ENCODE data around the gene HGF.

HGF gene

DNA sequence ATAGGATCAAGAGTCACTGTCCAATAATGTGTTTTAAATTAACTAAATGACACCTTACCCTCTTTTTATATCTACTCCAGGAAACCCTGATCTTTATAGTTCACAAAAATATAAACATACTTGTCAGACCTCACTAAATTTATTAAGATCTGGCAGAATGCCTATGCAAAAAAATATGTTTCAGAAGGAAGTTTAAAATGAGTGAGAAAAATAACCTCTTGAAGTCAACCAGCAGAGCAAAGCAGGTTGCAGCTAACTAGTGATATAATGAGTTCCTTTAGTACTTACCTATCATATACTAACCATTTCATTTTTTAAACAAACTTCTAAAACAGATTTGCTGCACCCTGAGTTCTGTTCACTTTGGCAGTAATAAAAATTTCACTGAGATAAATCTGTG, 14.0 kb upstream of the HGF start:
- TF ChIP-seq TAF1 (IDR thresholded peaks at IDR 0.05; ENCODE audit: low read depth), result no peak
- TF ChIP-seq, protein P1, sequence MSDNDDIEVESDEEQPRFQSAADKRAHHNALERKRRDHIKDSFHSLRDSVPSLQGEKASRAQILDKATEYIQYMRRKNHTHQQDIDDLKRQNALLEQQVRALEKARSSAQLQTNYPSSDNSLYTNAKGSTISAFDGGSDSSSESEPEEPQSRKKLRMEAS (IDR thresholded peaks at IDR 0.05), result no peak
- TF ChIP-seq YY1 (IDR thresholded peaks at IDR 0.05; ENCODE audit: low read depth), result no peak

DNA sequence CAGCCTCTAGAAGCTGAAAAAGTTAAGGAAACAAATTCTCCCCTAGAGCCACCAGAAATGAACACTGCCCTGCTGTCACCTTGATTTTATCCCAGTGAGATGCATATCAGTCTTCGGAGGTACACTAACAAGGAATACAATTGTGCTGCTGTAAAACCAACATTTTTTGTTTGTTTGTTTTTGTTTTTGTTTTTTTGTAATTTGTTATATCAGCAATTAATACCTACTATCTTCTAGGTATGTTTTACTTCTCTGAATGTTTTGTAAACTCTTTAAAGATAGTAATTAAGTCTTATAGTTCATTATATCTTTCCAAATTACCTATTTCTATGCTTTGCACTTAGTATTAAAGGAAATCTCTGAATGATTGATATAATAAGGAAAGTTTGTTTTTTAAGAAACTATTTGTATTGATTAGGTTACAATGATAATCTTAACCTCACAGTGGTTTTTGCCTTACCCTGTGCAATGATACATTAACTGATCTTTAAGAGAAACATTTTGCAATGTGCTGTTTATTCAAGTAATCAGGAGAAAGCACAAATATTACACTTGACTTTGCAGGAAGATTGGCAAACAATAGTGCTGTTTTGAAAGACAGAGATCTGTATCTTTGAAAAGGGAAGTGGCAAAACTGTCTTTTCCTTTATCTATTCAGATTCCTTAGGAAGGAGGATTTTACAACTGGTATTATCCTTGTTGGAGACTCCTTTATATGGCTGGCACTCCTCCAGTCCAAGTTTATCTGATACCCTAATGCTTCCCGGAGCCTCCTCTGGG, 11.3 kb upstream of the HGF start:
- no peak for TF ChIP-seq YY1 (IDR thresholded peaks at IDR 0.05; ENCODE audit: low read depth)
- no peak for TF ChIP-seq CREB1 (IDR thresholded peaks at IDR 0.05; ENCODE audit: low read depth)
- TF ChIP-seq, protein P2, sequence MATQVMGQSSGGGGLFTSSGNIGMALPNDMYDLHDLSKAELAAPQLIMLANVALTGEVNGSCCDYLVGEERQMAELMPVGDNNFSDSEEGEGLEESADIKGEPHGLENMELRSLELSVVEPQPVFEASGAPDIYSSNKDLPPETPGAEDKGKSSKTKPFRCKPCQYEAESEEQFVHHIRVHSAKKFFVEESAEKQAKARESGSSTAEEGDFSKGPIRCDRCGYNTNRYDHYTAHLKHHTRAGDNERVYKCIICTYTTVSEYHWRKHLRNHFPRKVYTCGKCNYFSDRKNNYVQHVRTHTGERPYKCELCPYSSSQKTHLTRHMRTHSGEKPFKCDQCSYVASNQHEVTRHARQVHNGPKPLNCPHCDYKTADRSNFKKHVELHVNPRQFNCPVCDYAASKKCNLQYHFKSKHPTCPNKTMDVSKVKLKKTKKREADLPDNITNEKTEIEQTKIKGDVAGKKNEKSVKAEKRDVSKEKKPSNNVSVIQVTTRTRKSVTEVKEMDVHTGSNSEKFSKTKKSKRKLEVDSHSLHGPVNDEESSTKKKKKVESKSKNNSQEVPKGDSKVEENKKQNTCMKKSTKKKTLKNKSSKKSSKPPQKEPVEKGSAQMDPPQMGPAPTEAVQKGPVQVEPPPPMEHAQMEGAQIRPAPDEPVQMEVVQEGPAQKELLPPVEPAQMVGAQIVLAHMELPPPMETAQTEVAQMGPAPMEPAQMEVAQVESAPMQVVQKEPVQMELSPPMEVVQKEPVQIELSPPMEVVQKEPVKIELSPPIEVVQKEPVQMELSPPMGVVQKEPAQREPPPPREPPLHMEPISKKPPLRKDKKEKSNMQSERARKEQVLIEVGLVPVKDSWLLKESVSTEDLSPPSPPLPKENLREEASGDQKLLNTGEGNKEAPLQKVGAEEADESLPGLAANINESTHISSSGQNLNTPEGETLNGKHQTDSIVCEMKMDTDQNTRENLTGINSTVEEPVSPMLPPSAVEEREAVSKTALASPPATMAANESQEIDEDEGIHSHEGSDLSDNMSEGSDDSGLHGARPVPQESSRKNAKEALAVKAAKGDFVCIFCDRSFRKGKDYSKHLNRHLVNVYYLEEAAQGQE (IDR thresholded peaks at IDR 0.05; ENCODE audit: low read depth), result no peak

DNA sequence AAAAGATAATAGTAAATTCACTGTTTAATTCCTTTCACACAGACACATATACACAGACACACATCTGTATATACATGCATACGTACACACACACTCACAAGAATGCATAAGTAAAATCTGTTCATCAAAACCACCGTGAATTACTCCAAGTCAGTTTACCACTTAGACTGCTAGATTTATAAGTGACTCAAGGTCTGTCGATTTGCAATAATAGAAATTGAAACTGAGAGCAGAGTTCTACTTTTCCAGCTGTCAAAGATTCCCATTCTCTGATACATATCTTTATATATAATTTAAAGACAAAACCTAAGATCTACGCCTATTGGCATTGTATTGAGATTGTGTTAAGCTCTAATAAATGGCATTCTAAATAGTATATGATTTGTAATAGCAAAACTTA, 9.9 kb upstream of the HGF start:
- TF ChIP-seq TEAD4 (IDR thresholded peaks at IDR 0.05), result no peak
- TF ChIP-seq EP300 (IDR thresholded peaks at IDR 0.05; ENCODE audit: borderline replicate concordance), result no peak
- TF ChIP-seq, protein P1 (IDR thresholded peaks at IDR 0.05), result no peak
- TF ChIP-seq YY1 (IDR thresholded peaks at IDR 0.05; ENCODE audit: low read depth), result no peak
- TF ChIP-seq TAF1 (IDR thresholded peaks at IDR 0.05; ENCODE audit: low read depth), result no peak
- TF ChIP-seq RAD21 (IDR thresholded peaks at IDR 0.05; ENCODE audit: low read depth), result no peak
- TF ChIP-seq FOXM1 (IDR thresholded peaks at IDR 0.05; ENCODE audit: borderline replicate concordance, low read depth), result no peak
- no peak for TF ChIP-seq ZBTB7A (IDR thresholded peaks at IDR 0.05; ENCODE audit: low read depth)
- TF ChIP-seq TCF12 (IDR thresholded peaks at IDR 0.05; ENCODE audit: low read depth), result no peak
- TF ChIP-seq, protein P2 (IDR thresholded peaks at IDR 0.05; ENCODE audit: low read depth), result no peak
- no peak for TF ChIP-seq EGR1 (IDR thresholded peaks at IDR 0.05)
- TF ChIP-seq CEBPB (IDR thresholded peaks at IDR 0.05), result no peak
- TF ChIP-seq CREB1 (IDR thresholded peaks at IDR 0.05; ENCODE audit: low read depth), result no peak
- TF ChIP-seq NFIC (IDR thresholded peaks at IDR 0.05), result no peak
- TF ChIP-seq, protein P3, sequence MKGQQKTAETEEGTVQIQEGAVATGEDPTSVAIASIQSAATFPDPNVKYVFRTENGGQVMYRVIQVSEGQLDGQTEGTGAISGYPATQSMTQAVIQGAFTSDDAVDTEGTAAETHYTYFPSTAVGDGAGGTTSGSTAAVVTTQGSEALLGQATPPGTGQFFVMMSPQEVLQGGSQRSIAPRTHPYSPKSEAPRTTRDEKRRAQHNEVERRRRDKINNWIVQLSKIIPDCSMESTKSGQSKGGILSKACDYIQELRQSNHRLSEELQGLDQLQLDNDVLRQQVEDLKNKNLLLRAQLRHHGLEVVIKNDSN (IDR thresholded peaks at IDR 0.05), result no peak

DNA sequence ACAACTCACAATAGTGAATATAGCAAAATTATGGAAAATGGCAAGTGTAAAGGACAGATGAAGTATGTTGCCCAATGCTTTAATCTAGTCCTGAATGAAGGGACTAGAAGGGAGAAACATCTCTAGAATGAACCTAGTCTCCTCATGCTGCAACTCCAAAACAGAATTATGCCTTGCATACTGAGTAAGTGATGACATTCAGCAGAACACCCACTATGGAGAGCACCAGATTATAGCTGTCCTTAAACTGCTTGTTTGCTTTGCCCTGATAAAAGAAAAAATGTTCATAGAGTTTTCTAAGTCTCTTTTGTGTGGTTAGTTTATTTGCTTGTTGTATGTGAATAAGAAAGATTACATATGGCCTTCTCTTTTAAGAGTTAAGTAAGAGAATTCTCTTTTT, 7.8 kb upstream of the HGF start:
- TF ChIP-seq CREB1 (IDR thresholded peaks at IDR 0.05; ENCODE audit: low read depth) (no peak), YY1 (IDR thresholded peaks at IDR 0.05; ENCODE audit: low read depth) (no peak), CEBPB (IDR thresholded peaks at IDR 0.05) (no peak), TAF1 (IDR thresholded peaks at IDR 0.05; ENCODE audit: low read depth) (no peak), TCF12 (IDR thresholded peaks at IDR 0.05; ENCODE audit: low read depth) (no peak), RAD21 (IDR thresholded peaks at IDR 0.05; ENCODE audit: low read depth) (no peak), NFIC (IDR thresholded peaks at IDR 0.05) (no peak), ZBTB7A (IDR thresholded peaks at IDR 0.05; ENCODE audit: low read depth) (no peak), FOXM1 (IDR thresholded peaks at IDR 0.05; ENCODE audit: borderline replicate concordance, low read depth) (no peak)
- TF ChIP-seq, protein P3 (IDR thresholded peaks at IDR 0.05), result no peak
- TF ChIP-seq, protein P2 (IDR thresholded peaks at IDR 0.05; ENCODE audit: low read depth), result no peak
- TF ChIP-seq, protein P1 (IDR thresholded peaks at IDR 0.05), result no peak
